Uterus (tissue), 4 donors: ENCODE results near the gene IL1RAP. TPM values are rescaled to one million over a fixed set of nuclear protein-coding genes. Genes with fewer than 3 reads are reported as not detected.

Experiments used
- DNase-seq, 2 donors: peaks; one replicate each; pipeline ENCODE4 v3.0.0-alpha.2; 2019 to 2020
- H3K27ac ChIP-seq, 2 donors: fragments of 200-600 bp; sonication (generic); 1 replicate in 1 of 2; 2 replicates in 1 of 2; pipeline ENCODE4 v1.5.1; 2016 to 2018
- H3K27me3 ChIP-seq, 2 donors: fragments of 200-600 bp; sonication (generic); one replicate each; pipeline ENCODE4 v1.5.1; 2018 to 2019; ENCODE audit warnings: control low read depth in 1 of 2
- H3K36me3 ChIP-seq, 2 donors: fragments of 200-600 bp; sonication (generic); one replicate each; pipeline ENCODE4 v1.5.1; 2019; ENCODE audit warnings: control low read depth in 1 of 2
- H3K4me1 ChIP-seq, 2 donors: fragments of 200-600 bp; sonication (generic); one replicate each; pipeline ENCODE4 v1.5.1; 2018 to 2019; ENCODE audit warnings: control low read depth in 1 of 2
- H3K4me3 ChIP-seq, 2 donors: fragments of 200-600 bp; sonication (generic); 1 replicate in 1 of 2; 2 replicates in 1 of 2; pipeline ENCODE4 v1.5.1; 2018 to 2019; ENCODE audit warnings: mild to moderate bottlenecking in 1 of 2
- H3K9me3 ChIP-seq, 2 donors: fragments of 200-600 bp; sonication (generic); one replicate each; pipeline ENCODE4 v1.5.1; 2019; ENCODE audit warnings: control low read depth in 1 of 2
- POLR2A ChIP-seq, 2 donors: fragments of 450-650 bp; IDR thresholded peaks; one replicate each; pipeline ENCODE4 v1.6.1; 2016; ENCODE audit warnings: antibody characterized with exemption in 2 of 2, mild to moderate bottlenecking in 1 of 2, moderate library complexity in 1 of 2
- intact Hi-C: fragments of 100-400 bp; cut with DNase I; formaldehyde crosslinking; loops from one replicate; pipeline ENCODE4 v1.15.1; 2023; ENCODE audit warnings: low total_unique reads
- total RNA-seq, 4 donors: library from RNA; depleted of rRNA in 3 of 4; stranded (reverse); fragments of >200 nt in 3 of 4; gene quantifications; one replicate each; pipeline versions ENCODE4 v1.1.0 to v1.2.4, GENCODE V29; 2014 to 2023
- TF ChIP-seq, protein P1 (sequence below), 4 experiments: fragments of 200-600 bp in 2 of 4; fragments of 450-650 bp in 2 of 4; sonication (generic) in 2 of 4; IDR thresholded peaks; one replicate each; pipeline ENCODE4 v1.5.1; 2016 to 2019; ENCODE audit warnings: antibody characterized with exemption in 4 of 4, mild to moderate bottlenecking in 2 of 4, moderate library complexity in 1 of 4
- donor health status: DM: yes; HTN: yes; CAD: no.

Gene IL1RAP
- total RNA-seq, 4 donors from 2014 or later = 2.8 to 26.8 (median 10.4) TPM

DNA sequence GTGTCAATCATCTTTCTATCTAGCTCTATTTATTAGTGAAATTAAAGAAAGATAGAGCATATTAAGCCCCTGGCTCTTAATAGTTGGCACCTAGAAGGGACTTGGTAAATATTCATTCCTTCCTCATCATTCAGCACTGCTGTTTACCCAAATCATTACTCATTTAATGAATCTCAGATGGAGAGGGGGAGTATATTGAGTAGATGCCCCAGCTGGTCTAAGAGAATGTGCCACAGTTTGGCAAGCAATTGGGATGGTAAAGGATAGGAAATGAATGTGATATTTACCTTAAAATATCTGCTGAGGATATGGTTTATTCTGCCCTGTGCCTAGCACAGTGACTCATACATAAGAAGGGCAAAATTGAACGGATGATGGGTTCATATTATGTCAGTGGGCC, 6.0 kb downstream of the IL1RAP start:
- intact Hi-C loops = no loop called here
- Histone ChIP-seq H3K36me3 (no peaks in the 10 kb centered on the region), H3K9me3 (no peaks in the 10 kb centered on the region), H3K27me3 (no peaks in the 10 kb centered on the region), H3K27ac (no peak overlapping the region), H3K4me3 (no peak overlapping the region), H3K4me1 (no peaks in the 10 kb centered on the region)
- no peak for DNase-seq
- no peak for TF ChIP-seq POLR2A (IDR thresholded peaks at IDR 0.05)
- TF ChIP-seq, protein P1, sequence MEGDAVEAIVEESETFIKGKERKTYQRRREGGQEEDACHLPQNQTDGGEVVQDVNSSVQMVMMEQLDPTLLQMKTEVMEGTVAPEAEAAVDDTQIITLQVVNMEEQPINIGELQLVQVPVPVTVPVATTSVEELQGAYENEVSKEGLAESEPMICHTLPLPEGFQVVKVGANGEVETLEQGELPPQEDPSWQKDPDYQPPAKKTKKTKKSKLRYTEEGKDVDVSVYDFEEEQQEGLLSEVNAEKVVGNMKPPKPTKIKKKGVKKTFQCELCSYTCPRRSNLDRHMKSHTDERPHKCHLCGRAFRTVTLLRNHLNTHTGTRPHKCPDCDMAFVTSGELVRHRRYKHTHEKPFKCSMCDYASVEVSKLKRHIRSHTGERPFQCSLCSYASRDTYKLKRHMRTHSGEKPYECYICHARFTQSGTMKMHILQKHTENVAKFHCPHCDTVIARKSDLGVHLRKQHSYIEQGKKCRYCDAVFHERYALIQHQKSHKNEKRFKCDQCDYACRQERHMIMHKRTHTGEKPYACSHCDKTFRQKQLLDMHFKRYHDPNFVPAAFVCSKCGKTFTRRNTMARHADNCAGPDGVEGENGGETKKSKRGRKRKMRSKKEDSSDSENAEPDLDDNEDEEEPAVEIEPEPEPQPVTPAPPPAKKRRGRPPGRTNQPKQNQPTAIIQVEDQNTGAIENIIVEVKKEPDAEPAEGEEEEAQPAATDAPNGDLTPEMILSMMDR (IDR thresholded peaks at IDR 0.05) = no peak

DNA sequence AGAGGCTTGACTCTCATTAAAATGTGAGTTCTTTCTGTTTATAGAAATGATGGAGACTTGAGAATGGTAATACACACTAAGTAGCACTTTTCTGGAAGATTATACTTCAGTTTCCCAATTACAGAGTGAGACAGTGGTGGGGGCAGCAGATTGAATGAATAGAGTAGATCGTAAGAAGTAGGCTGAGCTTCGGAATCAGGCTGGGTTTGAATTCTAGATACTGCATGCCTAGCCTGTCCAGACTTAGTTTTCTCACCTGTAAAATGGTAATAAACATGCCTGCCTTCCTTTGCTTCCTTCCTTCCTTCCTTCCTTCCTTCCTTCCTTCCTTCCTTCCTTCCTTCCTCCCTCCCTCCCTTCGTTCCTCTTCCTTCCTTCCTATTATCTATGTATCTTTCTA, 8.1 kb downstream of the IL1RAP start:
- Histone ChIP-seq H3K4me3 (no peak overlapping the region), H3K27me3 (no peaks in the 10 kb centered on the region), H3K4me1 (no peaks in the 10 kb centered on the region), H3K9me3 (no peaks in the 10 kb centered on the region), H3K27ac (no peak overlapping the region), H3K36me3 (no peaks in the 10 kb centered on the region)
- intact Hi-C loops = no loop called here
- DNase-seq = no peak
- TF ChIP-seq, protein P1 (IDR thresholded peaks at IDR 0.05) = no peak
- TF ChIP-seq POLR2A (IDR thresholded peaks at IDR 0.05) = no peak

DNA sequence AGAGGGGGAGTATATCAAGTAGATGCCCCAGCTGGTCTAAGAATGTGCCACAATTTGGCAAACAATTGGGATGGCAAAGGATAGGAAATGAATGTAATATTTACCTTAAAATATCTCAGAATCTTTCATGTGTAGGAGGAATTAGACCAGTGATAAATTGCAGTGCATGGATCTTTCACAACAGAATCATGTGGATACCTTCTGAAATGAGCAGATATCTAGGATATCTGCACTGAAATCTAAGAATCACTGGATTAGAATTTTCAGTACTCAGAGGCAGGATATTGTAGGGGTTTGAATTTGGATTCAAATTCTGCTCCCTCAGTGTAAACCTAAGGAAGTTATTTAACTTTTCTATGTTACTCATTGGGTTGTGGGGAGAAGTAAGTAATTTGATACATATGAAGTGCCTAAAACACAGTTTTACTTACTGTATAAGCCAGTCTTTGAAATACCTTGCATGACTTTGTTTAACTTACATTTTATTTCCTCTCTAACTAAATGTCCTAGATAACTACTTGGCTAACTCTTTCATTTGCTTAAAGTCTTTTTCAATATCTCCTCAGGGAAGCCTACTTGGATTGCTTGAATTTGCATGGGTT, 8.8 kb downstream of the IL1RAP start:
- no peaks in the 10 kb centered on the region for H3K27me3 ChIP-seq
- intact Hi-C loops = no loop called here
- no peaks in the 10 kb centered on the region for H3K4me1 ChIP-seq
- DNase-seq = no peak
- no peak overlapping the region for H3K4me3 ChIP-seq
- no peak overlapping the region for H3K27ac ChIP-seq
- no peaks in the 10 kb centered on the region for H3K36me3 ChIP-seq
- H3K9me3 ChIP-seq = no peaks in the 10 kb centered on the region
- TF ChIP-seq, protein P1 (IDR thresholded peaks at IDR 0.05) = no peak
- TF ChIP-seq POLR2A (IDR thresholded peaks at IDR 0.05) = no peak

DNA sequence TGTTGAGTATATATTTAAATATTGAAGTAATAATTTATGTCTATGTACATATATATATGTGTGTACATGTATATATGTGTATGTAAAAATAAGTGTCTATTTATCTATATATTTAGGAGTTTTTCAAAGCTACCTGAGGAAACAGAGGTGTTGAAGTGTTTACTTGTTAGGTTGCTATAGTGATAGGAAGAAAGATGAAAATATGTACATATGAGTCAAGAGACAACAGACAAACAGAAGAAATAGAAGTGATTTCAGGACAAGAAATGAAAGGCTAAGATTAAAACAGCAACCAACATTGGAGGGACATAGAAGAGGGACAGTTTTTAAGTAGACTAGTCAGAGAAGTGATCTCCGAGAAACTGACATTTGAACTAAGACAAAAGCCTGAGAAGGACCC, 11.1 kb downstream of the IL1RAP start:
- Histone ChIP-seq H3K27me3 (no peaks in the 10 kb centered on the region), H3K27ac (no peak overlapping the region), H3K9me3 (no peaks in the 10 kb centered on the region), H3K4me1 (no peaks in the 10 kb centered on the region), H3K4me3 (no peak overlapping the region), H3K36me3 (no peaks in the 10 kb centered on the region)
- intact Hi-C loops = no loop called here
- no peak for TF ChIP-seq POLR2A (IDR thresholded peaks at IDR 0.05)
- TF ChIP-seq, protein P1 (IDR thresholded peaks at IDR 0.05) = no peak
- no peak for DNase-seq

- no peaks in the 10 kb centered on the region for H3K9me3 ChIP-seq
- TF ChIP-seq POLR2A (IDR thresholded peaks at IDR 0.05) = no peak
- H3K27me3 ChIP-seq = no peaks in the 10 kb centered on the region
- no peaks in the 10 kb centered on the region for H3K4me1 ChIP-seq
- H3K36me3 ChIP-seq = no peaks in the 10 kb centered on the region
- no peak overlapping the region for H3K4me3 ChIP-seq
- DNase-seq = no peak
- H3K27ac ChIP-seq = no peak overlapping the region
- intact Hi-C loops = no loop called here
Observed at GRCh38 chr3:190525634-190526033, 11.7 kb downstream of the IL1RAP start.
